HG03095 (cell line): ENCODE data around the gene ATG9B.
"Not testable (repeated sequence)": the region's sequence is repeated elsewhere in the genome, so short reads cannot be mapped to it uniquely, and the experiment has no call there.

Experiments used
- ATAC-seq: cut with Tn5 transposase; IDR thresholded peaks from one replicate; pipeline ENCODE4 v1.9.1; 2021; ENCODE audit warnings: moderate library complexity; ENCODE audit not compliant: unreplicated experiment

The ATG9B gene

GRCh38 chr7:151017370-151017952 is 6.8 kb downstream of the ATG9B start:
- no peak for ATAC-seq

GRCh38 chr7:151016942-151017341 is 7.4 kb downstream of the ATG9B start:
- ATAC-seq = no peak

DNA sequence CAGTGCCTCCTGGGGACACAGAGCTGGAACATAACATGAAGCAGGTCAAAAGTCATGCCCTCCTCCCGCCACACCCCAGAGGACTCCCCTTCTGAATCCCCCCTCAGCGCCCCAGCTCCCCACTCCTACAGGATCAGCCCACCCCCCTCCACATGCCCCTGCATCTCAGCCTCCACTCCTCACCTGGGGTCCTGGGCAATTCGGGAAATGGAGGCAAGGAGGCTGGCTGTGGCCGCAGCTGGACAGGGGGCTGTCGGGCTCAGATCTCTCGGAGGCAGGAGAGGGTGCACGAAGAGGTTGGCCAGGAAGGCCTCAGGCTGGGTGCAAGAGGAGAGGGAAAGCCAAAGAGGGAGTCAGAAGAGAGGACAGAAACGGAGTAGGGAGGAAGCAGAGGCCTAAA is 7.8 kb downstream of the ATG9B start:
- no peak for ATAC-seq

DNA sequence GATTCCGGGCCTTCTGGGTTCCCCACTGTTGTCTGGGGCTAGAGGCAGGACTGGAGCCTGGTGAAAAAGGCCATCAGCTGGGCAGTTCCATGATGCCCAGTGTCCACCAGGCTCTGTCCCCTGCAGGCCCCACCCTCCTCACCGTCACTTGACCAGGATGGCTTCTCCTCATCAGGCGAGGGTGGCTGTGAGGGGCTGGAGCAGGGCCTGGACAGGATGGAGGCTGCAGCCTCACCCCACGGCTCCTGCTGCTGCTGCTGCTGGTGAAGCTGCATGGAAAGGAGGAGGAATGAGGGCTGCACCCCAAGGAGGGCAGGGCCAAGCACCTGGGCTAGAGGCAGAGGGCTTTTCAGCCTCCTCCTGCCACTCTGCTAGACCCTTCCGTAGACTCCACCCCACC is 8.3 kb downstream of the ATG9B start:
- ATAC-seq = no peak

DNA sequence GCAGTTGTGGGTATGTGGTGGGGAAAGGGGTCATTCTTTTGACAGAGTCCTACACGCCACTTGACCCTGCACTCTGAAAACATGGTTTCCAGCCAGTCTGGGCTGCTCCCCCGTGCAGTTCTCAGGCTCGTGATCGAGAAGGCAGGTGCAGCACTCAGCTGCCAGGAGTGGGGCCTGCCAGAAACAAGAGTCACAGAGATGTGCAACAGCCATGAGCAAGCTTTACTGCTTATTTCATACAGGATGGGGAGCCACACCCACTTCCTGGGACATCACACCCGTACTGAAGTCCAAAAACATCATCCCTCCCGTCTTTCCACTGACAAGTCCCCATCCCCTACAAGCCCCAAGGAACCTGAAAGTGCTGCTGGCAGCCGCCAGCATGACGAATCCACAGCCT is 9.3 kb downstream of the ATG9B start:
- no peak for ATAC-seq

- ATAC-seq = no peak
Measured at GRCh38 chr7:151013733-151014497, 10.4 kb downstream of the ATG9B start.

DNA sequence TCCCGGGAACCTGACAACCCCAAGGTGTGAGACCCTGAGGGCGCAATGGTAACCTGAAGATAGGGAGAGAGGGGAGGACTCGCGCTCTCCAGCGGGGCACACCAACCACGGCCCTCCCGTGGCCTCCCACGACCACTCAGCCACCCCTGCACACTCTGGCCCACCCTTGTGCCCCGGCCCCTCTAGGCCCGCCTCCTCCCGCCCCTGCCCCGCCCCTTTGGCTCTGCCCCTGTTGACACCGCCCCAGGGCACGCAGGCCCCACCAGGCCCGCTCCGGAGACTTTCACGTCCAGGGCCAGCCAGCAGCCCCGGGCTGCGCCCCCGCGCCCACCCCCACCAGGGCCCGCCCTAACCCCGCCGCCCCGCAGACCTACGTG is 10.9 kb downstream of the ATG9B start:
- ATAC-seq = no peak

DNA sequence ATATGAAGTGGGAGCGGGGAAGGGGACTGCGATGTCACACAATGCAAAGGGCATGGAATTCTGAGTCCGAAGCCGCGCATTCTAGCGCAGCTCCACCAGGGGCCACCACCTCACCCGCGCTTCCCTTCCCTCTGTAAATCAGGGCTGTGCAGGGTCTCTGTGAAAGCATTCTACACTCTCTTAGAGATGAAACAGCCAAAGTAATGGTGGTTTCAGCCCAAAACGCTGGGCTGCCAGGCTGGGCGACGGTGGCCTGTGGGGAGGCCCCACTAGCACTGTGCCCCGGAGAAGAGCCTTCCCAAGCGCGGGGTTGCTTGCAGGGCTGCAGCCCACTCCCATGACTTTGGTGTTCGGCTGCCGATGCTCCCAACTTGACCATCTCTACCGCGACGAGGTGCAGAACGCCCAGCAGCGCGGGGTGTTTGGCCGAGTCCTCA is 11.4 kb downstream of the ATG9B start:
- no peak for ATAC-seq

DNA sequence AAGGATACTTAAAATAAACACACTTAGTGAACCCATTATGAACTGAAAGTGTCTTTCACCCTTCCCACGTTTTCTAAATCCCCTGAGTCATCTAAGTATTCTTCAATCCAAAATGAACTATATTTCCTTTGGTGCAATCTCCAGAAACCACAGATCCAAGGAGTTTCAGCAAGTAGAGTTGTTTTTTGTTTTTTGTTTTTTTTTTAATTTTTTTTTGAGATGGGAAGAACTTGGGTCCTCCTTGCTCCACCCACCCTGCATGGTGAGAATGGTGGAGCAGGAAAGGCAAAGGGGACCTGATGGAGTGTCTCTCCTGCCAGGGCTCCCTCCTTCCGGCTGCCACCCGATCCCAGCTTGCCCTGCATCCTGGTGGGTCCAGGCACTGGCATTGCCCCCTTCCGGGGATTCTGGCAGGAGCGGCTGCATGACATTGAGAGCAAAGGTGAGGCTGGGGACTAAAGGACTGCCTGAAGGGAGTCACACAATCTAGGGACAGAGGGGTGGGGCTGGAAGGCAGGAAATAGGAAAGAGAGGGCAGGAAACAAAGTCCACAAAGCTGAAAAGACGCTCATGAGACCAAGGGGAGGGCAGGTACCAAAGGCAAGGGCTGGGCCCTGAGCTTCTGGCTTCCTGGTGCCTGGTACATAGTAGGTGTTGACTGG is 12.1 kb downstream of the ATG9B start:
- no peak for ATAC-seq

GRCh38 chr7:151011616-151012015 is 12.7 kb downstream of the ATG9B start:
- not testable (repeated sequence) for ATAC-seq

GRCh38 chr7:151011097-151011409 is 13.2 kb downstream of the ATG9B start:
- ATAC-seq = no peak

DNA sequence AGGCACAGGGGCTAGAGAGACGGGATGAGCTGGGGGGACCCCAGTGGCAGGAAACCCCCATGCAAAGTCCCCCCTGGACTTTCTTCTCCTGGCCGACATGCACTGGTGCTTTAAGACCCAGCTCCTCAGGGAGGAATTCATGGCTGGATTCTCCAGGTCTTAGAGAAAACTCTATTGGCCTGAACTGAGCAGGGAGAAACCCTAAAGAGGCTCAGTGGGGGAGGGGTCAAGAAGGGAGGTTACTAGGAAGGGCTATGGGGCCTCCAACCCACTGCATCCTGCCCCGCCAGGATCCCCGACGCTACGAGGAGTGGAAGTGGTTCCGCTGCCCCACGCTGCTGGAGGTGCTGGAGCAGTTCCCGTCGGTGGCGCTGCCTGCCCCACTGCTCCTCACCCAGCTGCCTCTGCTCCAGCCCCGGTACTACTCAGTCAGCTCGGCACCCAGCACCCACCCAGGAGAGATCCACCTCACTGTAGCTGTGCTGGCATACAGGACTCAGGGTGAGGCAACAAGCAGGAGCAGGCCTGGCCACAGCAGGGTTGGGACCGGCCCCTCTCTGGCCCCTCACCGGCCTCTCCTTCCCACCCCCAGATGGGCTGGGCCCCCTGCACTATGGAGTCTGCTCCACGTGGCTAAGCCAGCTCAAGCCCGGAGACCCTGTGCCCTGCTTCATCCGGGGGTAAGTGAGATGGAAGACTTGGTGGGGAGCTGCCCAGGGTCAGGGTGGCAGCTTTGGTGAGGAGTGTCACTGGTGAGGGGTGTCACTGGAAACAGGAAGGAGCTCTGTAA is 13.8 kb downstream of the ATG9B start:
- no peak for ATAC-seq

DNA sequence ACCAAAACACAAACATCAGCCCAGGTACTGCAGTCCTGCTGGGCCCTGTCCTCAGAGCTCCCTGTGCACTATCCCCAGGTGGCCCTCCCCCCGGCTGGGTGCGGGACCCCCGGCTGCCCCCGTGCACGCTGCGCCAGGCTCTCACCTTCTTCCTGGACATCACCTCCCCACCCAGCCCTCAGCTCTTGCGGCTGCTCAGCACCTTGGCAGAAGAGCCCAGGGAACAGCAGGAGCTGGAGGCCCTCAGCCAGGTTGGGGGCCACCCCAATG is 14.3 kb downstream of the ATG9B start:
- ATAC-seq = no peak

DNA sequence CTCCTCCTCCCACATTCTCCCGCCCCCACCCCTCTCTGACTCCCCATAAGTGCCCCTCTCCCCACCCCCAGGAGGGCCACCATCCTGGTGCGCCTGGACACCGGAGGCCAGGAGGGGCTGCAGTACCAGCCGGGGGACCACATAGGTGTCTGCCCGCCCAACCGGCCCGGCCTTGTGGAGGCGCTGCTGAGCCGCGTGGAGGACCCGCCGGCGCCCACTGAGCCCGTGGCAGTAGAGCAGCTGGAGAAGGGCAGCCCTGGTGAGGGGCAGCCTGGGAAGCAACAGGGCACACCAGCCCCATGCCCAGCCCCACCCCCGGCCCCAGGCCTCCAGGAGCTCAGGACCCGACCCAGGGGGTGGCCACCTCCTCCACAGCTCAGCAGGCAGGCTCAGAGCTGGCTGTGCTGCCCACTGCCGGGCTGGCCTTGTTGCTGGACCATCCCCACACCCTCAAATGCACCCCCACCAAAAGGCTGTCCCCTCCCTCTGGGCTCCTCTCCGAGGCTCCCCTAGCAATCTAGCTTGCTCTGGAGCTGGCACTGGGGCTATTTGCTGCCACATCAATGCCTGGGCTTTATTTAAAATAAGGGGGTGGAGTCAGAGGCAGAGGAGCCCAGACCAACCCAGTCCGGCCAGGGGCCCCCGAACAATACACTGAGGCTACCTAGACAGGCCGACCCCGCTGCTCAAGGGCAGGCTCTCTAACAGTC is 14.8 kb downstream of the ATG9B start:
- no peak for ATAC-seq

GRCh38 chr7:151008511-151009323 is 15.6 kb downstream of the ATG9B start:
- peak; percentile 47 for ATAC-seq

DNA sequence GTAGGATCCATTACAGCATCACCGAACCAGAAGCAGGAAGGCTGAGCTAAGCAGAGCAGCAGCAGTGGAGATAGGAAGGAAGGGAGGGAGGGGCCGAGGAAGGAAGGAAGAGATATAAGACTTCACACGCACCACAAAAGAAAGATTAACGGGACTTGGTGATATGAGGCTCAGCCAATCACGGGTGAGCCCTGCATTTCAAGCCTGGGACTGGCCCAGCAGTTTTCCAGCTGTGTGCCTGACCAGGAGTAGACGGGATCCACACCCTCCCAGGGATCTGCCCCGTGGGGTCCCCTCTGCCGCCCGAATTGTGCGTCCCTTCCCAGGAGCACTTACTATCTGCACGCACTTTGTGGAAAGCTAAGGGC is 16.2 kb downstream of the ATG9B start:
- ATAC-seq = no peak

DNA sequence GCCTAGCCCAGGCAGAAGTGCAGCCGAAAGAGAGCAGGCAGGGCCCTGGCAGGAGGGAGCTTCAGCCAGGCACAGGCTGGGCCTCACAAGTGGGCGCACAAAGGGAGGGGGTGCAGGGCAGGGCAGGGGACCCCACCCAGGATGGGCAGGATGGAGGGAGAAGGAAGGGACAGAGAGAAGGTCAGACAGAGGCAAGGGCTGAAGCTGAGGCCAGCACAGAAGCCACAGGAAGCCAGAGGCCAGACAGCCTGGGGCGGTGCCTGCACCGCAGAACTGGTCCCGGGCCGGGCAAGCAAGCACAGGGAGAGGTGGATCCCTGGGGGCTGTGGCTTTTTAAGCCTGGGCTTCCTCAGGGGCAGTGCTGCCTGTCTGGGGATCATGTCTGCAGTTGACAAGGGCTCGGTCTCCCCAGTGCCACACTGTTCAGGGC is 16.8 kb downstream of the ATG9B start:
- no peak for ATAC-seq

DNA sequence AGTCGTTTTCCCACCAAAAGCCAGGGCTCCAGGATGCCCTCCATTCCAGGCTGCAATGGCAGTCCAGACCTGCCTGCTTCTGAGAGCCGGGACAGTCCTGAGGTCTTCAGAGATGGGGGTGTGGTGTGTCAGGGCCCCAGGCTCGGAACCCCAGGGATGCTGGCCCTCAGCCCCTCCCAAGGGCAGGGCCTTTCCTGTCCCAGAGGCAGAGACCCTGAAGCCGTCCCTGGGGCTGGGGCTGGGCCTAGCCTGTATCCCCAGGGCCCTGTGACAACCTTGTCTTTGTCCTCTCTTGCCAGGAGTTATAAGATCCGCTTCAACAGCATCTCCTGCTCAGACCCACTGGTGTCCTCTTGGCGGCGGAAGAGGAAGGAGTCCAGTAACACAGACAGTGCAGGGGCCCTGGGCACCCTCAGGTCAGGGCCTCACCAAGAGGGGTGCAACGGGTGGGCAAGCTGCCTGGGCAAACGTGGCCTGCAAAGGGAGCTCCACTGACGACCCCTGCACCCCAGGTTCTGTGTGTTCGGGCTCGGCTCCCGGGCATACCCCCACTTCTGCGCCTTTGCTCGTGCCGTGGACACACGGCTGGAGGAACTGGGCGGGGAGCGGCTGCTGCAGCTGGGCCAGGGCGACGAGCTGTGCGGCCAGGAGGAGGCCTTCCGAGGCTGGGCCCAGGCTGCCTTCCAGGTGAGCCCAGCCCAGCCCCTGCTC is 17.5 kb downstream of the ATG9B start:
- ATAC-seq = no peak

DNA sequence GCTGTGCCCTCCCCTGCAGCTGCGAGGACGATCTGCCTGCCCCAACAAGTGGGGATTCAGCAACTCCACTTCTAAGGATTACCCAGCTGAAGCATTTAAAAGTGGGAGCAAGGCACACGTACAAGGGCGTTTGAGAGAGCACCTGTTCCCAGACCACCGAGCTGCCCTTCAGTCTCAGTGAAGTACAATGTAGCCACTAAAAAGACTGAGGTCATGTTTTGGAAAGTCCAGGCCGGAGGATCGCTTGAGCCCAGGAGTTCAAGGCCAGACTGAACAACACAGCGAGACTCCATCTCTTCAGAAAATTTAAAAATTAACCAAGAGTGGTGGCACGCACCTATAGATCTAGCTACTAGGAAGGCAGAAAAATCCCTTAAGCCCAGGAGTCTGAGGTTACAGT is 18.7 kb downstream of the ATG9B start:
- no peak for ATAC-seq

GRCh38 chr7:151003572-151003971 is 20.7 kb downstream of the ATG9B start:
- ATAC-seq = no peak
